ENCODE measurements around the gene BET1. TPM values are rescaled to one million over a fixed set of nuclear protein-coding genes. Genes with fewer than 3 reads are reported as not detected.

Gene BET1
- total RNA-seq (ENCODE audit: low replicate concordance), result 43.8 and 60.7 TPM in 2 replicates

GRCh38 chr7:94004024-94004951, at the start of gene BET1:
Gene BET1 (minus strand): TSS chr7:94004355. CDS start chr7:94004216, 139 bp downstream.
- Histone ChIP-seq H3K4me1 (peaks cover 7% of the 10 kb centered on the region), H3K9ac (peak within 1 kb of the TSS; percentile 95), H3K4me2 (peak within 1 kb of the TSS; percentile 95), H2AFZ (replicated peaks) (peak within 1 kb of the TSS; percentile 95), H3K79me2 (ENCODE audit: low read depth) (peaks cover 40% of the 10 kb centered on the region), H3K9me3 (ENCODE audit: low read depth) (no peaks in the 10 kb centered on the region), H3K4me3 (peak within 1 kb of the TSS; percentile 88), H4K20me1 (ENCODE audit: low read depth) (no peaks in the 10 kb centered on the region), H3F3A (ENCODE audit: low read depth) (no peaks in the 10 kb centered on the region), H3K27me3 (peaks cover 19% of the 10 kb centered on the region), H3K27ac (no peak within 1 kb of the TSS), H3K36me3 (no peaks in the 10 kb centered on the region)
- Mint-ChIP-seq H3K36me3 (no peaks in the 10 kb centered on the region), H3K9me3 (no peaks in the 10 kb centered on the region), H3K27me3 (ENCODE audit: insufficient read depth, low read depth) (no peaks in the 10 kb centered on the region), H3K4me3 (peak within 1 kb of the TSS; percentile 100), H3K4me1 (peaks cover 28% of the 10 kb centered on the region), H3K27ac (peak within 1 kb of the TSS; percentile 98)
- peak; percentile 98 for DNase-seq (ENCODE audit: low spot score)
- TF ChIP-seq CTCF (IDR thresholded peaks at IDR 0.05) (no peak), EZH2phosphoT487 (IDR thresholded peaks at IDR 0.05) (no peak), EZH2 (IDR thresholded peaks at IDR 0.05) (no peak)

- Histone ChIP-seq H3K27me3 (no peaks in the 10 kb centered on the region), H3K9ac (no peak overlapping the region), H2AFZ (replicated peaks) (no peak overlapping the region), H3K27ac (no peak overlapping the region), H3K4me2 (no peak overlapping the region), H4K20me1 (ENCODE audit: low read depth) (no peaks in the 10 kb centered on the region), H3K4me3 (no peak overlapping the region), H3K4me1 (no peaks in the 10 kb centered on the region), H3K36me3 (no peaks in the 10 kb centered on the region), H3F3A (ENCODE audit: low read depth) (no peaks in the 10 kb centered on the region), H3K79me2 (ENCODE audit: low read depth) (no peaks in the 10 kb centered on the region), H3K9me3 (ENCODE audit: low read depth) (no peaks in the 10 kb centered on the region)
- peaks cover 4% of the 10 kb centered on the region for H3K27me3 Mint-ChIP-seq (ENCODE audit: insufficient read depth, low read depth)
- H3K4me3 Mint-ChIP-seq, result no peak overlapping the region
- H3K36me3 Mint-ChIP-seq, result no peaks in the 10 kb centered on the region
- no peak overlapping the region for H3K27ac Mint-ChIP-seq
- H3K9me3 Mint-ChIP-seq, result no peaks in the 10 kb centered on the region
- H3K4me1 Mint-ChIP-seq, result peaks cover 34% of the 10 kb centered on the region
- DNase-seq (ENCODE audit: low spot score), result no peak
- TF ChIP-seq EZH2phosphoT487 (IDR thresholded peaks at IDR 0.05), result no peak
Measured at GRCh38 chr7:94053532-94053931, 49.4 kb upstream of the BET1 start.

GRCh38 chr7:94052398-94053180, 48.4 kb upstream of the BET1 start:
- Mint-ChIP-seq H3K4me1 (peaks cover 34% of the 10 kb centered on the region), H3K27me3 (ENCODE audit: insufficient read depth, low read depth) (peaks cover 7% of the 10 kb centered on the region), H3K9me3 (no peaks in the 10 kb centered on the region), H3K4me3 (no peak overlapping the region), H3K36me3 (no peaks in the 10 kb centered on the region), H3K27ac (no peak overlapping the region)
- H3K9ac ChIP-seq, result no peak overlapping the region
- H3K4me3 ChIP-seq, result no peak overlapping the region
- no peak for DNase-seq (ENCODE audit: low spot score)
- no peaks in the 10 kb centered on the region for H3K79me2 ChIP-seq (ENCODE audit: low read depth)
- no peaks in the 10 kb centered on the region for H3K27me3 ChIP-seq
- H3K27ac ChIP-seq, result no peak overlapping the region
- H3F3A ChIP-seq (ENCODE audit: low read depth), result no peaks in the 10 kb centered on the region
- no peak overlapping the region for H2AFZ ChIP-seq (replicated peaks)
- H4K20me1 ChIP-seq (ENCODE audit: low read depth), result no peaks in the 10 kb centered on the region
- H3K36me3 ChIP-seq, result no peaks in the 10 kb centered on the region
- TF ChIP-seq EZH2 (IDR thresholded peaks at IDR 0.05) (no peak), EZH2phosphoT487 (IDR thresholded peaks at IDR 0.05) (no peak), CTCF (IDR thresholded peaks at IDR 0.05) (no peak)
- H3K4me2 ChIP-seq, result no peak overlapping the region
- no peaks in the 10 kb centered on the region for H3K9me3 ChIP-seq (ENCODE audit: low read depth)
- no peaks in the 10 kb centered on the region for H3K4me1 ChIP-seq
